Stimulated activated CD4-positive, alpha-beta T cell treated with anti-CD3 and anti-CD28 coated beads, Interleukin-12 subunit alpha, Interleukin-12 subunit beta, amount 100 ng/mL, for 48 hours (primary cell): ENCODE data around the gene TCF12.

Experiments
- DNase-seq, 3 donors: peaks; one replicate each; pipeline ENCODE4 v3.0.0-alpha.2; 2020; ENCODE audit warnings: low read depth in 2 of 3, low spot score in 1 of 3

The TCF12 gene

GRCh38 chr15:57205996-57206395 lies 287.6 kb downstream of the TCF12 start:
- no peak for DNase-seq

DNA sequence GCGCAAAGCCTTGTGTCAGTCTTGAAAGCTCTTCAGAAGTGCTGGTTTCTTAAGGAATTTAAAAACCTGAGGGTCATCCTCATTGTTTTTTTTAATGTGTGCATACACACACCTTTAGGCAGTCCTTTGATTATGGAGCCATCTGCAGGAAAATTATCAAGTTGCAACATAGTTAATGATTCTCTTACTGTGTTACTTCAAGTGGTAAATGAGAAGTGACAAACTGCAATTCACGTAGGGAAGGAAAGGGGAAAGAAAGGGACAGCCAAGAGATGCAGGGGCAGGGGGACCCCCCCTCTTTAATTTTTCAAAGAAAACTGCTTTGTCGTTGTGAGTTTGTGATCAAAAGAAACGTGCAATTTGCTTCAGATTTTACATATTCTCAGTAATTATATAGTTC lies 295.4 kb downstream of the TCF12 start:
- DNase-seq, result no peak

DNA sequence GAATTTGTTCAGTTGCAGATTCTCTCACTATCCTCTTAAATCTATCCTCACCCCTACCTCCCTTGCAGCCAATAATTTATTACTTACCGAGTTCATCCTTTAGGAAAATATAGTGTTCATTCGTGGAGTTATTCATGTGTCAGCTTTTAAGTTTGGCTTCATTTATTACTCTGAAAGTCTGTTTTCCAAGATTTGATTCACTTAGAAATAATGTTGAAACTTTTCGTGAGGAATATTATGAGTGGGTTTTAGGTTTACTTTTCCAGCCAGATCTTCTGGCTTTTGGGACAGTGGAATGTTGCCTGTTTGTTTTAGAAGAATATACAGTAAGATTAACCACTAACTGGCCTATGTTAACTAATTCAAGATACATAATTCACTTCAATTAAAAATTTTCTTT lies 296.9 kb downstream of the TCF12 start:
- no peak for DNase-seq

DNA sequence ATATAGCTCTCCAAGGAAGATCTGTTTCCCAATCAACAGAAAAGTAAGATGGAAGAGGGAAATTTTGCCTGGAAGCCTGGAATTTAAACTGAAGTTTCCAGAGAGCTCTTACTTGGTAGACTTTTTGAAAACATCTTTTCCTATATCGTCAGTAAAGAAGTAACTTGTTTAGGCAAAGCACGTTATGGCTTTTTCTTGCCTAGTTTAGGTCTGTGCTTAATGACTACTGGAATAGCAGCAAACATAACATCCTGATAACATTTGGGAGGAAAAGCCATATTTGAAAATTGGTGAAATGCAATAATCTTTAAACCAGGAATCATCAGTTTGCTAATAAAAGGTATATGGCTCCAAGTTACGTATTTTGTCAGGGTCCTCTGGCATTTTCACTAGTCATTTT lies 297.4 kb downstream of the TCF12 start:
- no peak for DNase-seq

GRCh38 chr15:57216288-57216687 lies 297.8 kb downstream of the TCF12 start:
- DNase-seq, result no peak

- DNase-seq, result no peak
Observed at GRCh38 chr15:57217778-57218598, 299.5 kb downstream of the TCF12 start.

DNA sequence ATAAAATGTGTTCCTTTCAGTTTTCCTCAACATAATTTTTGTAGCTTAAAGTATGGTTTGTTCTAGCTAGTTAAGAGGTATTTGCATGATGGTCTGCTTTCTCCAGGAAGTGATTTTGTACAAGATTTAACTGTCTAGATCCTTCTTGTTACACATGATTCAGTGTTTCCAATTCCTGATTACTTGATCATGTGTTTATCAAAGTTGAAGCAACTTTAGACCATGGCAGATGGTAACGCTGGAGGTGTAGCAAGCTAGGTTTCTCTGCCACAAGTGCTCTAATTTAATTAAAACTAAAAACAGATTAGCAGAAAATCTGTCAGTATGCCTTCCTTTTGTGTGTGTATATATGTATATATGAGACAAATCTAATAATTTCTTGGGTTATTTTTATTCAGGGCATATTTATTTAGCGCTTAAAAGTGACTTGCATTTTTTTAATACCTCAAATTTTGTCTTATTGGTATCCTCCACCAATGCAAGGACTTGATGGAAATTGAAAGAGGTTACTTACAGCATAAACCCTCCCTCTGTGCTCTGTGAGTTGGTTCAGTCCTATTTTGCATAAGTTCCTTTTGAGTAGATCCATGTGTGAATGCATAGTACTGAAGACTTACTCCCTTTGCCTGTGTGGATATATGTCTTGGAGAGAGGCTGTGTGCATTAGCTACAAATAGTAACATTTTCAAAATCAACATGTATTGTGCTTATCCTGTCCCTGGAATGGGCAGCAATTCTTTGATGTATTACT lies 300.6 kb downstream of the TCF12 start:
- DNase-seq, result no peak

DNA sequence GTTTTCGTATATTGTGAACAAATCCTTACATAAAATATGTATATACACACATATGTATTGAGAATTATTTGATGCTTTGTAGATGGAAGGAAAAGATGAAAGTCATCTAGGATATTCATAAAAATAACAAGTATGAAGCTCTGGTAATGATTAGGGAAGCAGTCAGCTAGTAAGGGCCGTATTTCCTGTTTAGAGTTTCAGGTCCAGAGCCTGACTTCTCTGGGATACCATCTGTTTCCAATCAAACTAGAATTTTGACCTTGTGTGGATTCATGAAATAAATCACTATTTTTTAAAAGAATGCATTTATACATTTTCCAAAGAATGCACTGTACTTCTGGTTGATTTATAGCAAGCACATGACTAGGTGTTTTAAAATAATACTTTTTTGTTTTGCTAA lies 301.8 kb downstream of the TCF12 start:
- no peak for DNase-seq

DNA sequence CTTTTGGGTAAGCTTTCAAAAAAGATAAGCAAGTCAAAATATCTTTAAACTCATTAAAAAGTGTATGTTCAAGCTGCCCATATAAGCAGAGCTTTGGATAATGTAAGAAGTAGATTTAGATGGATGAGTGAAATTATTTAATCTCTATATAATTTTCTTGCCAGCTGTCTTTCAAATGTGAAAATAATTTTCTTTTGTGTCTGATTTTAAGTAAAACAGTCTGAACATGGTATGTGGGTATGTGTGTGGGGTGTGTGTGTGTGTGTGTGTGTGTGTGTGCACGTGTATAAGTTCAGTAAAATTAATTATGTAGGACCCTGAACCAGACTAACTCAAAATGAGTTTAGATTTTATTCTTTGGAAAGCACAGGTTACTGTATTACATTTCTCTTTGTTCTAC lies 302.7 kb downstream of the TCF12 start:
- no peak for DNase-seq

- DNase-seq, result no peak
Observed at GRCh38 chr15:57223345-57223744, 304.9 kb downstream of the TCF12 start.

GRCh38 chr15:57223887-57224286 lies 305.4 kb downstream of the TCF12 start:
- no peak for DNase-seq

DNA sequence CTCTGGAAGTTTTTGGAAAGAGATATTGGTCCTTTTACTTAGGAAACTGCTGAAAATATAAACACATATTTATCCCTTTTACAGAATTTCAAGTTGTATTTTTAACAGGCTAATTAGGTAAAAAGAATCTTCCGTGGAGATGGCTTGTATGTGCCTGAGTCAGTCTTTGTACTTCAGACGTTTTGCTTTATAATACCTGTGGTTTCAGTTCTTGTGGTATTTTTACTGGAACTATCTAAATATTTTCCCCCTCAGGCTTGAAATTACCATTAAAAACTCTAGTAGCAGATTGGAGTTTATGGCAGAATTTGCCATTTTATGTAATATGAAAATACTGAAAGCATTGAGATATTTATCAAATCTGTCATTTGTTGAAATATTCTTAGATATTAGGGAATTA lies 306.2 kb downstream of the TCF12 start:
- DNase-seq, result no peak

DNA sequence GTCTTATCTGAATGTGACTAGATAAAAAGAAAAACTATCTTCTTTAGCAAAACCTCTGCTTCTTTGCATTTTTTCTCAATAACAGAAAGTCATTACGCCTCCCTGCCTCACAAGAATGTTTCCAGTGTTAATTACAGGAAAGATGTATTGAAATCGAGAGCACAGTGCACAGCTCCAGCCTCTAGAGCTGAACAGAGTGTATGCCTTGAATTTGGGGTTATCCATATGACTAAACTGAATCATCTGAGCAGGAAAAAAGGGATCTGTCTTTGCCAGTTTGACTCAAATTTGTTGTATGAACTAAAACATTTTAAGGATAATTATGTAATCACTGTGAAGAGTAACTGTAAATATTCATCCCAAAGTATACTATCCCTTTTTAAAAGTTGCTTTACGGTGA lies 308.7 kb downstream of the TCF12 start:
- no peak for DNase-seq

GRCh38 chr15:57227899-57228298 lies 309.5 kb downstream of the TCF12 start:
- DNase-seq, result no peak

DNA sequence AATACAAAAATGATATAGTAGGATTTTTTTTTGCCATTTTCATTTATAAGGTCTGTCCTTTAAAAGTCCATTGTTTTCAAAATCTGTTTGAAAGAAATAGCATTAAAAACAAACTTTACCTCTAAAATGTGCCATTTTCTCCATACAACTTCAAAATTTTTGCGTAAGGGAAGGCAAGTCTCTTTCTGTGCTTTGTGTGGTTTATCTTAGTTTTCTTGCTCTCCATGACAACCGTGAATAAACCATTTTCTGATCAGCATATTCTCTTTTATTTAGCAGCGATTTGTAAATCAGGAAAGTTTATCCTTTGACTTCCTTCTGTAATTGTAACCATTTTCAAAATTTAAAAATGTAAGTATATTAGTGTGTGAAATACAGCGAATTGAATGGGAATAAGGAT lies 310.0 kb downstream of the TCF12 start:
- DNase-seq, result no peak

DNA sequence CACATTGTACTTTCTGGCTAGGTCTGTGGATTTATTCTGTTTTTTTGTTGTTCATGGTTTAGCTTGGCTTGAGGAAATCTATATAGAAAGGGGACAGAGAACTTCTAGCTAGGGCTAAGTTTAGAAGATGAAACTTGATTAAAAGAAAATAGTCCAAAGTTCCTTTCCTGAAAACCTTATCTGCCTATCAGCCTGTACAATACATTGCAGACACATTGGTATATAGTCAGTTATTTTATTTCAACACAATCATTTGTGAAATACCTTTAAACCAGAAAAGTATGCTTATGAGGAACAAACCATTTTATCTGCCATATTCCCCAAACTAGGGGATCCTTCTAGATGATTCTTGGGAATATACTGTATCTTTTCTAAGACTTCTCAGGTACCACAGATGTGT lies 310.6 kb downstream of the TCF12 start:
- no peak for DNase-seq

DNA sequence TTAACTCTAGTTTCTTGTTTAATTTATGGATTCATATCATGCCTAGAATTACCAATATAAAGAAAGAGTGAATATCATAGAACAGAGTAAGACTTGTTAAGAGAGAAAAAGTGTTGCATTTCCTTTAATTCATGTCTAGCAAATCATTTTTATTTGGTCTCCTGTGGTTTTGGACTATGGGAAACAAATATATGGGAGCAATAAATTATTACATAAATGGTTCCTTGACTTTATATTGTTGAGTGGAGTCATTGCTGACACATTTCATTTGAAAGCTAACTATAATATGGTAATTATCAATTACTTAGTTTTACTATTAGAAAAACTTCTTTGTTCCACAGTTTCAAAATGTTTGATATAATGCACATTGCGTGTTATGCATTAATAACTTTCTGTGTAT lies 313.1 kb downstream of the TCF12 start:
- DNase-seq, result no peak

- no peak for DNase-seq
Observed at GRCh38 chr15:57234156-57234555, 315.7 kb downstream of the TCF12 start.

- DNase-seq, result no peak
Observed at GRCh38 chr15:57235186-57235585, 316.7 kb downstream of the TCF12 start.

DNA sequence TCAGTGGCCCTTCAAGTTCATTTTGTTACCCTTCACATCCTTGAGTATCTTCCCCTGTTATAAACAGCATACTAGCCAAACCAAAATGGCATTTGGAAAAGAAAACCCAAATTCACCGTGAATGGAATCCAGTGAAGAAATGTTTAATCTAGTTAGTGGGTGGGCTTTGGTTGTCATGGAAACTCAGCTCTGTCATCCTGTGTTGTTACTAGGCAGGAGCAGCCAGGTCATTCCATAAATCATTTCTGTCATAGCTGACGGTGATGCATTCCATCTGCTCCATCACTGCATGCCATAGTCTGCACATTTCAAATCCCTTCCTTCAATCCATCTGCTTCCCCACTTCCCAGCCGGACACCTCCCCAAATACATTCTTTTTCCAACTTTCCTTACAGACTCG lies 317.4 kb downstream of the TCF12 start:
- DNase-seq, result no peak

DNA sequence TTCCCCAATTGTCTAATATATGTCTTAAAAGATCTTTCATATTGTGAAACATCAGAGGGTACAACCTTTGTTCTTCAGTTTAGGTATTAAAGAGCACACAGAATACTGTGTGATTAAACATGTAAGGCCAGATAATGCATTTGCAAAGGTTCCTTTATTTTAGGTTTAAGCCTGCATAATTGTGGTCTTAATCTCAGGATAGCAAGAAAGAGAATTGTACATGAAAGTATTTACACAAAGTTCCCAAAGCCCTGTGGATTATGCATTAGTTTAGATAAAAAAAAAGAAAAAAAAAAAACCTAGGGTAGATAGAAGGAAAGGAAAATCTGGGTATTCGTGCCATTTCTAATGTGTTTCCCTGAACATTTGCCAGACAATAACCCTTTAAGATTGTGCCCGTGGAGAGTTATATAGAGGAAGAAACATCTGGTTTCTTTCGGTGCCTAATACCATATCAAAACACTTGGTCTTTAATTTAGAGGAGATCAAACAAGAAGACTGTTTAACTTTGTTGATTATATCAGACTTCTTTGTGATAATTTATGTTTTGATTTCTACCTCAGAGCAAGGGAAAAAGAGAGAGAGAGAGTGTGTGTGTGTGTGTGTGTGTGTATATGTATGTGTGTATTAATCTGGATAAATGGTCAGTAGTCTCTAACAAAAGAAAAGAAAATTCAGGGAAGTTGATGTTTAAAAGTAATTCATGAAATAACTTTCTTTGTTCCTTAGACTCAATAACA lies 318.3 kb downstream of the TCF12 start:
- no peak for DNase-seq

GRCh38 chr15:57237301-57237642 lies 318.8 kb downstream of the TCF12 start:
- no peak for DNase-seq
